ENCODE results near the gene SLIT3.

Gene SLIT3

GRCh38 chr5:169029661-169030274 is 271.2 kb downstream of the SLIT3 start:
- no peak for DNase-seq (ENCODE audit: low spot score)

GRCh38 chr5:169029037-169029436 is 271.9 kb downstream of the SLIT3 start:
- DNase-seq (ENCODE audit: low spot score): no peak

- DNase-seq (ENCODE audit: low spot score): no peak
Measured at GRCh38 chr5:169027501-169028061, 273.4 kb downstream of the SLIT3 start.

- no peak for DNase-seq (ENCODE audit: low spot score)
Measured at GRCh38 chr5:169025491-169025890, 275.4 kb downstream of the SLIT3 start.

- no peak for DNase-seq (ENCODE audit: low spot score)
Measured at GRCh38 chr5:169024421-169024820, 276.5 kb downstream of the SLIT3 start.

- DNase-seq (ENCODE audit: low spot score): no peak
Measured at GRCh38 chr5:169022718-169023117, 278.2 kb downstream of the SLIT3 start.

- no peak for DNase-seq (ENCODE audit: low spot score)
Measured at GRCh38 chr5:169020102-169020501, 280.8 kb downstream of the SLIT3 start.

GRCh38 chr5:169018925-169019324 is 282.0 kb downstream of the SLIT3 start:
- no peak for DNase-seq (ENCODE audit: low spot score)

- DNase-seq (ENCODE audit: low spot score): no peak
Measured at GRCh38 chr5:169015991-169016390, 284.9 kb downstream of the SLIT3 start.

GRCh38 chr5:169013846-169014245 is 287.1 kb downstream of the SLIT3 start:
- no peak for DNase-seq (ENCODE audit: low spot score)

GRCh38 chr5:169013208-169013728 is 287.7 kb downstream of the SLIT3 start:
- DNase-seq (ENCODE audit: low spot score): no peak

GRCh38 chr5:169012450-169012849 is 288.5 kb downstream of the SLIT3 start:
- no peak for DNase-seq (ENCODE audit: low spot score)

GRCh38 chr5:169011451-169011850 is 289.5 kb downstream of the SLIT3 start:
- no peak for DNase-seq (ENCODE audit: low spot score)

GRCh38 chr5:169011009-169011408 is 289.9 kb downstream of the SLIT3 start:
- no peak for DNase-seq (ENCODE audit: low spot score)

- DNase-seq (ENCODE audit: low spot score): no peak
Measured at GRCh38 chr5:169009123-169009522, 291.8 kb downstream of the SLIT3 start.

- DNase-seq (ENCODE audit: low spot score): no peak
Measured at GRCh38 chr5:169006842-169007790, 293.8 kb downstream of the SLIT3 start.

- DNase-seq (ENCODE audit: low spot score): no peak
Measured at GRCh38 chr5:169004551-169004950, 296.4 kb downstream of the SLIT3 start.

GRCh38 chr5:169003721-169004541 is 297.0 kb downstream of the SLIT3 start:
- no peak for DNase-seq (ENCODE audit: low spot score)

GRCh38 chr5:169002953-169003555 is 297.9 kb downstream of the SLIT3 start:
- DNase-seq (ENCODE audit: low spot score): no peak

- no peak for DNase-seq (ENCODE audit: low spot score)
Measured at GRCh38 chr5:169001394-169001793, 299.5 kb downstream of the SLIT3 start.

- DNase-seq (ENCODE audit: low spot score): no peak
Measured at GRCh38 chr5:168995024-168995423, 305.9 kb downstream of the SLIT3 start.

- no peak for DNase-seq (ENCODE audit: low spot score)
Measured at GRCh38 chr5:168992687-168993086, 308.3 kb downstream of the SLIT3 start.
